ENCODE measurements around the gene KIAA1217. TPM values are rescaled to one million over a fixed set of nuclear protein-coding genes. Genes with fewer than 3 reads are reported as not detected.

KIAA1217 gene
- polyA plus RNA-seq, 2 donors = 18.3 to 22.2 TPM

- Histone ChIP-seq H3K4me3 (ENCODE audit: low read depth in 1 of 2, low read length in 2 of 2) (no peak overlapping the region), H3K4me1 (ENCODE audit: control insufficient read depth in 2 of 2, insufficient read depth in 2 of 2, low read length in 1 of 2) (peaks cover 0 to 5% of the 10 kb centered on the region in 2 donors), H3K27ac (ENCODE audit: low read depth in 2 of 2, low read length in 1 of 2) (no peak overlapping the region), H3K36me3 (ENCODE audit: control insufficient read depth in 2 of 2, insufficient read depth in 2 of 2, low read length in 1 of 2) (no peaks in the 10 kb centered on the region), H3K27me3 (ENCODE audit: control insufficient read depth in 1 of 2, insufficient read depth in 2 of 2, low read length in 2 of 2) (no peaks in the 10 kb centered on the region), H3K9me3 (ENCODE audit: control insufficient read depth in 2 of 2, insufficient read depth in 1 of 2, low read depth in 1 of 2, low read length in 1 of 2) (no peaks in the 10 kb centered on the region)
- 59 to 60% methylated on average over 6 of the region's 6 CpGs for WGBS, 2 donors
Measured at GRCh38 chr10:24340446-24340845, 131.5 kb downstream of the KIAA1217 start.

DNA sequence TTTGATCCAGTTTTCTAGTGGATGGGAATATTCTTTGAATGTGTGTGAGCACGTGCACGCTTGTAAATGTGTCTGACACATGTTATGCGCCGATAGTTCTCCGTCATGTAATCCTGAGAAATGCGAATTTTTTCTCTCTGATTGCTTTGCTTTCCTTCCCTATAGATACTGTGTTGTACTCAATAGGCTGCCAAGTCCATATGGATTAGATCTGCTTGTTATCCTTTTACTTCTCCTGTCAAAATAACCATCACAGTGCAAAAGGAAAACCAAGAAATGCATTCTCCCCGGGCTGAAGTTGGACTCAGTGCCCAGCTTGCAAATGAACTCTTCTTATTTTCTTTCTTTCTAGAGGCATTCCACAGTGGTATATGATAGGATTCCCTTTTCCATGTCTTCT lies 131.9 kb downstream of the KIAA1217 start:
- no peaks in the 10 kb centered on the region for H3K36me3 ChIP-seq (ENCODE audit: control insufficient read depth in 2 of 2, insufficient read depth in 2 of 2, low read length in 1 of 2)
- H3K4me3 ChIP-seq (ENCODE audit: low read depth in 1 of 2, low read length in 2 of 2) = no peak overlapping the region
- H3K27me3 ChIP-seq (ENCODE audit: control insufficient read depth in 1 of 2, insufficient read depth in 2 of 2, low read length in 2 of 2) = no peaks in the 10 kb centered on the region
- peaks cover 0 to 5% of the 10 kb centered on the region in 2 donors for H3K4me1 ChIP-seq (ENCODE audit: control insufficient read depth in 2 of 2, insufficient read depth in 2 of 2, low read length in 1 of 2)
- WGBS, 2 donors = 69 to 71% methylated on average over 7 of the region's 7 CpGs
- no peaks in the 10 kb centered on the region for H3K9me3 ChIP-seq (ENCODE audit: control insufficient read depth in 2 of 2, insufficient read depth in 1 of 2, low read depth in 1 of 2, low read length in 1 of 2)
- no peak overlapping the region for H3K27ac ChIP-seq (ENCODE audit: low read depth in 2 of 2, low read length in 1 of 2)

- H3K4me1 ChIP-seq (ENCODE audit: control insufficient read depth in 2 of 2, insufficient read depth in 2 of 2, low read length in 1 of 2) = peaks cover 0 to 5% of the 10 kb centered on the region in 2 donors
- WGBS, 2 donors = 71 to 78% methylated on average over 4 of the region's 4 CpGs
- no peaks in the 10 kb centered on the region for H3K36me3 ChIP-seq (ENCODE audit: control insufficient read depth in 2 of 2, insufficient read depth in 2 of 2, low read length in 1 of 2)
- no peak overlapping the region for H3K4me3 ChIP-seq (ENCODE audit: low read depth in 1 of 2, low read length in 2 of 2)
- no peaks in the 10 kb centered on the region for H3K9me3 ChIP-seq (ENCODE audit: control insufficient read depth in 2 of 2, insufficient read depth in 1 of 2, low read depth in 1 of 2, low read length in 1 of 2)
- H3K27me3 ChIP-seq (ENCODE audit: control insufficient read depth in 1 of 2, insufficient read depth in 2 of 2, low read length in 2 of 2) = no peaks in the 10 kb centered on the region
- no peak overlapping the region for H3K27ac ChIP-seq (ENCODE audit: low read depth in 2 of 2, low read length in 1 of 2)
Measured at GRCh38 chr10:24341371-24341770, 132.4 kb downstream of the KIAA1217 start.

DNA sequence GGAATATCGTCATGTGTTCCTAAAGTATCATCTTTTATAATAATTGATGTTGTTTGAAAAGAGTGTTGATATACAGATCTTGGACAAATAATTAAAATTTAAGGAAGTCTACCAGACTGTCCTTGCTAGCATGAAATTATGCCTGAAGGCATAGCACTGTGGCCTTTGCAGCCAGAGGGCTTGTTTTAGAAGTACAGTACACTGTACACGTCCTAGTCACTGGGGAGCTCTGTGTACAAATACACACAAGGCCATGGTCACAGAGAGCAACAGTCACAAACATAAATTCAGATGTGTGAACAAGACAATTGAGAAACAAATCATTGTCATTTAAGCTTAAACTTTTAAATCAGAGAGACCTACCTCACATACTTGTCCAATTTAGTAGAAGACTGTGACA lies 133.0 kb downstream of the KIAA1217 start:
- Histone ChIP-seq H3K4me3 (ENCODE audit: low read depth in 1 of 2, low read length in 2 of 2) (no peak overlapping the region), H3K9me3 (ENCODE audit: control insufficient read depth in 2 of 2, insufficient read depth in 1 of 2, low read depth in 1 of 2, low read length in 1 of 2) (no peaks in the 10 kb centered on the region), H3K27ac (ENCODE audit: low read depth in 2 of 2, low read length in 1 of 2) (no peak overlapping the region), H3K4me1 (ENCODE audit: control insufficient read depth in 2 of 2, insufficient read depth in 2 of 2, low read length in 1 of 2) (peaks cover 0 to 5% of the 10 kb centered on the region in 2 donors), H3K27me3 (ENCODE audit: control insufficient read depth in 1 of 2, insufficient read depth in 2 of 2, low read length in 2 of 2) (no peaks in the 10 kb centered on the region), H3K36me3 (ENCODE audit: control insufficient read depth in 2 of 2, insufficient read depth in 2 of 2, low read length in 1 of 2) (no peaks in the 10 kb centered on the region)
- WGBS, 2 donors = 70 to 77% methylated on average over 2 of the region's 2 CpGs

GRCh38 chr10:24343686-24344085 lies 134.7 kb downstream of the KIAA1217 start:
- H3K4me1 ChIP-seq (ENCODE audit: control insufficient read depth in 2 of 2, insufficient read depth in 2 of 2, low read length in 1 of 2) = peaks cover 0 to 5% of the 10 kb centered on the region in 2 donors
- H3K36me3 ChIP-seq (ENCODE audit: control insufficient read depth in 2 of 2, insufficient read depth in 2 of 2, low read length in 1 of 2) = no peaks in the 10 kb centered on the region
- no peaks in the 10 kb centered on the region for H3K9me3 ChIP-seq (ENCODE audit: control insufficient read depth in 2 of 2, insufficient read depth in 1 of 2, low read depth in 1 of 2, low read length in 1 of 2)
- no peak overlapping the region for H3K4me3 ChIP-seq (ENCODE audit: low read depth in 1 of 2, low read length in 2 of 2)
- WGBS, 2 donors = 23 to 26% methylated on average over 4 of the region's 4 CpGs
- no peaks in the 10 kb centered on the region for H3K27me3 ChIP-seq (ENCODE audit: control insufficient read depth in 1 of 2, insufficient read depth in 2 of 2, low read length in 2 of 2)
- H3K27ac ChIP-seq (ENCODE audit: low read depth in 2 of 2, low read length in 1 of 2) = peak overlapping the region in 1 of 2 donors; percentile 64

- 15 to 30% methylated on average over 4 of the region's 4 CpGs for WGBS, 2 donors
Measured at GRCh38 chr10:24344279-24344678, 135.3 kb downstream of the KIAA1217 start.

DNA sequence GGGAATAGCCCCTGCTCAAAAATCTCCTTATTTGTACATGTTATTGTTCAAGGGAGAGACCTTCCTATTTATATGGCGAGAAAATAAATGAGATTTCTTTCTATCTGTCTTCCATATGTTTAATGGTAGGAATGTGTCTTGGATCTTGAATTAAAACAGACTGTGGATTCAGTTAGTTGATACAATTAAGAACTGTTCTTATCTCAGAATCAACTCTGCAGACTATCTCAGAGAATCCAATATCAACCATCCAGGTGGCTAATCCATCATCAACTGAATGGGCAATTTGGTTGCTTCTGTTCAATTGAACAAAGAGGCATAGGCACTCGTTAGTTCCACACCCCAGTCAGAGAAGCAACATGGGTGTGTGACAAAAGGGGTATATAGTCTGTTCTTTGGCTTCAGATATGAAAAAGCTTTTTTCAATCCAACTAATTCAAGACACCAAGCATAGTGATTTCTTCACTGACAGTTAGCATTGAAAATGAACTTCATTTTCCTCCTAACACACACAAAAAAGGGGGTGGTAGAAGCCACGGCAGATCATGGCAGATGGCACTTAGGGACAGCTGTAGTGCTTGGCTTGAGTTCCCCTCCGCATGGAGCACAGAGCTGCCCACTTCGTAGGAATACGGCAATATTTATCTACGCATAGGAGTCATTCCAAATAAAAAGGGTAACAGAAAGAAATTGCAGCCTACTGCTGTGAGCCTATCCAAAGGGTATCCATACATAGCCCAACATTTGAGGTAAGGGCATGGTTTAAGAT lies 135.9 kb downstream of the KIAA1217 start:
- WGBS, 2 donors = 80 to 85% methylated on average over 7 of the region's 7 CpGs
- peak overlapping the region in 1 of 2 donors; percentile 27 for H3K27ac ChIP-seq (ENCODE audit: low read depth in 2 of 2, low read length in 1 of 2)
- peaks cover 2 to 5% of the 10 kb centered on the region in 2 donors for H3K4me1 ChIP-seq (ENCODE audit: control insufficient read depth in 2 of 2, insufficient read depth in 2 of 2, low read length in 1 of 2)
- H3K27me3 ChIP-seq (ENCODE audit: control insufficient read depth in 1 of 2, insufficient read depth in 2 of 2, low read length in 2 of 2) = no peaks in the 10 kb centered on the region
- no peak overlapping the region for H3K4me3 ChIP-seq (ENCODE audit: low read depth in 1 of 2, low read length in 2 of 2)
- H3K9me3 ChIP-seq (ENCODE audit: control insufficient read depth in 2 of 2, insufficient read depth in 1 of 2, low read depth in 1 of 2, low read length in 1 of 2) = no peaks in the 10 kb centered on the region
- no peaks in the 10 kb centered on the region for H3K36me3 ChIP-seq (ENCODE audit: control insufficient read depth in 2 of 2, insufficient read depth in 2 of 2, low read length in 1 of 2)

More at GRCh38 chr10:24344279-24344678, 135.3 kb downstream of the KIAA1217 start:
- Histone ChIP-seq H3K4me1 (ENCODE audit: control insufficient read depth in 2 of 2, insufficient read depth in 2 of 2, low read length in 1 of 2) (peaks cover under 1 to 5% of the 10 kb centered on the region in 2 donors), H3K27me3 (ENCODE audit: control insufficient read depth in 1 of 2, insufficient read depth in 2 of 2, low read length in 2 of 2) (no peaks in the 10 kb centered on the region), H3K36me3 (ENCODE audit: control insufficient read depth in 2 of 2, insufficient read depth in 2 of 2, low read length in 1 of 2) (no peaks in the 10 kb centered on the region), H3K9me3 (ENCODE audit: control insufficient read depth in 2 of 2, insufficient read depth in 1 of 2, low read depth in 1 of 2, low read length in 1 of 2) (no peaks in the 10 kb centered on the region), H3K4me3 (ENCODE audit: low read depth in 1 of 2, low read length in 2 of 2) (no peak overlapping the region), H3K27ac (ENCODE audit: low read depth in 2 of 2, low read length in 1 of 2) (peak overlapping the region in 1 of 2 donors; percentile 65)

GRCh38 chr10:24346877-24347519 lies 138.1 kb downstream of the KIAA1217 start:
- 38 to 39% methylated on average over 5 of the region's 5 CpGs for WGBS, 2 donors

DNA sequence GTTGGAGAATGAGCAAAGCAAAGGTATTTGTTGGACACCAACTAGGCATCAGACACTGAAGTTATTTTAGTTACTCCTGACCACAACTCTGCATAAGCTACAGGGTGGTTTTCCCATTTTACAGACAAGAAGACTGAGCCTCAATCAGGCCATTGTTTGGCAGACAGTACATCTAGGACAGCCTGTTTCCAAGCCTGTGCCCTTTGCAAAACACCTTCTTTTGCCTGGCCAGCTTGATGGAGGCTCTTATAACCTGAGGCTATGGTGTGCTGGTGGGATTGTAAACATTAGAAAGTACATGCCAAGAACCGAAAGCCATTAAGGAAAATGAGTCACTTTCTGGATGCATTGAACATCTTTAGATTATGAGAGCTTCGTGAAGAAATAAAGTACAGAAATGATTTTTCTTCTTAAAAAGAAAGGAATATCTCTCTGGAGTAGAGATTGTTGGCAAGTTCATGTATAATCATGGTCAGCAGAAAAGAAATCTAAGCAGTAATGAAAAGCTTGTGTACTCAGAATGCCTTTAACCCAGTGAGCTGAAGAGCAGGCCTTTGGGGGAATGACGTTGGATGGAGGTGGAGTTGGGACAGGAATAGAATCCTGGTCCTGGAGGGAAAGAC lies 140.6 kb downstream of the KIAA1217 start:
- no peaks in the 10 kb centered on the region for H3K27me3 ChIP-seq (ENCODE audit: control insufficient read depth in 1 of 2, insufficient read depth in 2 of 2, low read length in 2 of 2)
- H3K27ac ChIP-seq (ENCODE audit: low read depth in 2 of 2, low read length in 1 of 2) = peak overlapping the region in 1 of 2 donors; percentile 22
- peaks cover 0 to 2% of the 10 kb centered on the region in 2 donors for H3K36me3 ChIP-seq (ENCODE audit: control insufficient read depth in 2 of 2, insufficient read depth in 2 of 2, low read length in 1 of 2)
- 34 to 51% methylated on average over 3 of the region's 3 CpGs for WGBS, 2 donors
- no peaks in the 10 kb centered on the region for H3K9me3 ChIP-seq (ENCODE audit: control insufficient read depth in 2 of 2, insufficient read depth in 1 of 2, low read depth in 1 of 2, low read length in 1 of 2)
- peaks cover 2 to 13% of the 10 kb centered on the region in 2 donors for H3K4me1 ChIP-seq (ENCODE audit: control insufficient read depth in 2 of 2, insufficient read depth in 2 of 2, low read length in 1 of 2)
- H3K4me3 ChIP-seq (ENCODE audit: low read depth in 1 of 2, low read length in 2 of 2) = no peak overlapping the region

More at GRCh38 chr10:24346877-24347519, 138.1 kb downstream of the KIAA1217 start:
- Histone ChIP-seq H3K9me3 (ENCODE audit: control insufficient read depth in 2 of 2, insufficient read depth in 1 of 2, low read depth in 1 of 2, low read length in 1 of 2) (no peaks in the 10 kb centered on the region), H3K36me3 (ENCODE audit: control insufficient read depth in 2 of 2, insufficient read depth in 2 of 2, low read length in 1 of 2) (no peaks in the 10 kb centered on the region), H3K27me3 (ENCODE audit: control insufficient read depth in 1 of 2, insufficient read depth in 2 of 2, low read length in 2 of 2) (no peaks in the 10 kb centered on the region), H3K27ac (ENCODE audit: low read depth in 2 of 2, low read length in 1 of 2) (peak overlapping the region; percentile 40 to 71), H3K4me1 (ENCODE audit: control insufficient read depth in 2 of 2, insufficient read depth in 2 of 2, low read length in 1 of 2) (peaks cover 2 to 11% of the 10 kb centered on the region in 2 donors), H3K4me3 (ENCODE audit: low read depth in 1 of 2, low read length in 2 of 2) (no peak overlapping the region)

Measured in esophagus (tissue), 2 donors.